B cell (primary cell): Measurements from ENCODE around the gene TRUB1. TPM values are rescaled to one million over a fixed set of nuclear protein-coding genes. Genes with fewer than 3 reads are reported as not detected.

Experiments used
- ATAC-seq: fragments of 200-7000 bp; cut with Tn5 transposase; one replicate; pipeline ENCODE4 v1.10.0; 2021; ENCODE audit warnings: low read depth, mild to moderate bottlenecking, moderate number of reproducible peaks, moderate library complexity
- CTCF ChIA-PET: fragments of 350-600 bp; sonication (Branson Sonifier 250); formaldehyde crosslinking; loops from one replicate; lab custom pipeline; 2021; ENCODE audit warnings: antibody characterized with exemption, inconsistent platforms; lab: Charles Lee
- POLR2A ChIA-PET: fragments of 350-600 bp; sonication (Branson Sonifier 250); formaldehyde crosslinking; loops from one replicate; lab custom pipeline; 2021; ENCODE audit warnings: antibody characterized with exemption; lab: Charles Lee
- DNase-seq: peaks from one replicate; pipeline ENCODE4 v3.0.0; 2013
- H2AFZ ChIP-seq: 2 replicates; pipeline ENCODE4 v1.6.1; 2012; ENCODE audit warnings: mild to moderate bottlenecking, low read depth, low read length; ENCODE audit not compliant: insufficient read depth, poor library complexity, severe bottlenecking
- H3K27ac ChIP-seq, 2 donors: 1 replicate in 1 of 2; 2 replicates in 1 of 2; pipeline ENCODE4 v1.5.1; 2012 to 2013; ENCODE audit warnings: low read length in 2 of 2, mild to moderate bottlenecking in 2 of 2, moderate library complexity in 1 of 2
- H3K27me3 ChIP-seq, 4 experiments: fragments of 200-600 bp in 1 of 4; sonication (generic) in 1 of 4; replicated peaks in 1 of 4; 1 replicate in 2 of 4; 2 replicates in 2 of 4; pipeline versions ENCODE4 v1.6.1 to v1.7.0; 2013 to 2016; ENCODE audit warnings: low read length in 3 of 4, mild to moderate bottlenecking in 2 of 4, mixed read lengths in 1 of 4, moderate library complexity in 1 of 4; ENCODE audit not compliant: insufficient read depth in 4 of 4, control insufficient read depth in 3 of 4; ENCODE audit errors: control extremely low read depth in 1 of 4
- H3K36me3 ChIP-seq, 2 experiments: replicated peaks in 1 of 2; 1 replicate in 1 of 2; 2 replicates in 1 of 2; pipeline versions ENCODE4 v1.6.1 to v1.7.1; 2013; ENCODE audit warnings: low read length in 1 of 2; ENCODE audit not compliant: insufficient read depth in 2 of 2, control insufficient read depth in 1 of 2; ENCODE audit errors: control extremely low read depth in 1 of 2, extremely low read depth in 1 of 2
- H3K4me1 ChIP-seq, 2 donors: fragments of 200-600 bp in 1 of 2; sonication (generic) in 1 of 2; 1 replicate in 1 of 2; 2 replicates in 1 of 2; pipeline versions ENCODE4 v1.5.1 to v1.6.1; 2013 to 2017; ENCODE audit warnings: low read length in 2 of 2; ENCODE audit not compliant: control insufficient read depth in 2 of 2, insufficient read depth in 2 of 2
- H3K4me2 ChIP-seq: replicated peaks from 2 replicates; pipeline ENCODE3; 2012; ENCODE audit warnings: mild to moderate bottlenecking, low read depth, low read length; ENCODE audit not compliant: poor library complexity, severe bottlenecking
- H3K4me3 ChIP-seq, 5 experiments: fragments of 200-600 bp in 1 of 5; sonication (generic) in 1 of 5; 1 replicate in 3 of 5; 2 replicates in 2 of 5; pipeline versions ENCODE4 v1.5.1 to v1.7.0; 2011 to 2016; ENCODE audit warnings: low read length in 4 of 5, mild to moderate bottlenecking in 4 of 5, low read depth in 2 of 5, control low read depth in 1 of 5, moderate library complexity in 1 of 5; ENCODE audit not compliant: insufficient read depth in 1 of 5; ENCODE audit errors: control extremely low read depth in 1 of 5, extremely low read depth in 1 of 5
- H3K79me2 ChIP-seq: fragments of 200-600 bp; sonication (generic); one replicate; pipeline ENCODE4 v1.6.0; 2016; ENCODE audit warnings: low read length; ENCODE audit not compliant: control insufficient read depth, insufficient read depth
- H3K9ac ChIP-seq: fragments of 200-600 bp; sonication (generic); 2 replicates; pipeline ENCODE4 v1.6.1; 2017; ENCODE audit warnings: mild to moderate bottlenecking, low read length, moderate library complexity
- H3K9me3 ChIP-seq, 3 donors: one replicate each; pipeline versions ENCODE4 v1.6.1 to v1.7.1; 2013; ENCODE audit warnings: low read length in 2 of 3; ENCODE audit not compliant: control insufficient read depth in 2 of 3, insufficient read depth in 1 of 3; ENCODE audit errors: control extremely low read depth in 1 of 3
- H4K20me1 ChIP-seq: 2 replicates; pipeline ENCODE4 v1.6.0; 2012; ENCODE audit warnings: mild to moderate bottlenecking, low read length; ENCODE audit not compliant: insufficient read depth, control insufficient read depth, poor library complexity, severe bottlenecking
- H3K27ac Mint-ChIP-seq: one replicate; pipeline ENCODE4 v1.8.0; 2021; ENCODE audit warnings: mixed read lengths
- H3K27me3 Mint-ChIP-seq: one replicate; pipeline ENCODE4 v1.8.0; 2021; ENCODE audit warnings: mixed read lengths
- H3K4me1 Mint-ChIP-seq: one replicate; pipeline ENCODE4 v1.8.0; 2021; ENCODE audit warnings: mixed read lengths
- H3K4me3 Mint-ChIP-seq: one replicate; pipeline ENCODE4 v1.8.0; 2021; ENCODE audit warnings: mixed read lengths
- H3K9me3 Mint-ChIP-seq: one replicate; pipeline ENCODE4 v1.8.0; 2022; ENCODE audit warnings: mixed read lengths; ENCODE audit not compliant: insufficient read depth
- EZH2 ChIP-seq: IDR thresholded peaks from 2 replicates; pipeline ENCODE4 v1.6.1; 2012; ENCODE audit warnings: borderline replicate concordance, low read depth, mild to moderate bottlenecking, moderate library complexity, low read length; ENCODE audit not compliant: insufficient read depth, poor library complexity, severe bottlenecking
- WGBS: methylation state at CpG from one replicate; pipeline ENCODE4 v1.1.5; 2013; ENCODE audit warnings: missing lambda C conversion rate; ENCODE audit not compliant: insufficient coverage; 5-methylcytosine and 5-hydroxymethylcytosine counted together
- intact Hi-C: fragments of 100-400 bp; cut with micrococcal nuclease; formaldehyde crosslinking; loops from one replicate; pipeline ENCODE4 v1.10.0; 2022
- polyA plus RNA-seq: library from polyadenylated mRNA; depleted of rRNA; stranded (reverse); fragments of >200 nt; gene quantifications from 2 replicates; pipeline ENCODE4 v1.2.3, GENCODE V29; 2012
- total RNA-seq, 2 donors: library from RNA; stranded (reverse); fragments of 120-200 nt in 1 of 2; gene quantifications; 1 replicate in 1 of 2; 2 replicates in 1 of 2; pipeline versions ENCODE4 v1.2.3 to v1.2.4, GENCODE V29; 2013 to 2022
- TF ChIP-seq, protein P1 (sequence below): fragments of 200-600 bp; IDR thresholded peaks from one replicate; pipeline ENCODE4 v1.8.0; 2022; ENCODE audit warnings: antibody characterized with exemption, mild to moderate bottlenecking

Gene TRUB1
- total and polyA plus RNA-seq, 2 donors (not counting 1 experiment from before 2014, with no cell fraction given): 6.5 to 15.7 TPM

DNA sequence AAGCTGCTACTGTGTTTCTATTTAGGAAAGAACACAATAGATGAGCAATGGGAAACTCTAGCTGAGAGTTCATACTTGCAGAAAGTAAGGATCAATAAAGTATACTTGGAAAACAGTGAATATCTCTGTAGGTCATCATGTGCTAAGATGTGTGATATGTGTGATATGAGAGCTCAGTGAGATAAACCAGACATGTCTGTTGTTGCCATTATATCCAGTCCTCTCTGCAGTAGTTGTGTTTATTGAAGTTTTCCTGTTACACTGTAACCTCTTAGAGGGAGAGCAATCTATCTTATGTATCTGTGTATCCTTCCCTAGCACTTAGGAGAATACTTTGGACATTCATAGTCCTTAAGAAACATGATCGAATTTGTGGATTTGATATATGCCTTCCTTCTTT lies 19.1 kb downstream of the TRUB1 start:
- ATAC-seq: no peak
- intact Hi-C loops: no loop called here
- H3K4me1 ChIP-seq: no peaks in the 10 kb centered on the region
- H4K20me1 ChIP-seq: no peaks in the 10 kb centered on the region
- no CpG with 5 or more reads among the region's 1 CpG for WGBS
- no peak overlapping the region for H3K27ac Mint-ChIP-seq
- no peaks in the 10 kb centered on the region for H3K9me3 ChIP-seq
- no peak overlapping the region for H3K4me2 ChIP-seq
- no peak overlapping the region for H3K4me3 ChIP-seq
- H3K36me3 ChIP-seq: peaks cover 12 to 14% of the 10 kb centered on the region in 2 experiments
- no peak overlapping the region for H3K9ac ChIP-seq
- CTCF ChIA-PET: no interaction called here
- no peaks in the 10 kb centered on the region for H3K27me3 Mint-ChIP-seq
- no peaks in the 10 kb centered on the region for H3K9me3 Mint-ChIP-seq
- H3K27ac ChIP-seq: no peak overlapping the region
- no peak for TF ChIP-seq EZH2
- TF ChIP-seq, protein P1, sequence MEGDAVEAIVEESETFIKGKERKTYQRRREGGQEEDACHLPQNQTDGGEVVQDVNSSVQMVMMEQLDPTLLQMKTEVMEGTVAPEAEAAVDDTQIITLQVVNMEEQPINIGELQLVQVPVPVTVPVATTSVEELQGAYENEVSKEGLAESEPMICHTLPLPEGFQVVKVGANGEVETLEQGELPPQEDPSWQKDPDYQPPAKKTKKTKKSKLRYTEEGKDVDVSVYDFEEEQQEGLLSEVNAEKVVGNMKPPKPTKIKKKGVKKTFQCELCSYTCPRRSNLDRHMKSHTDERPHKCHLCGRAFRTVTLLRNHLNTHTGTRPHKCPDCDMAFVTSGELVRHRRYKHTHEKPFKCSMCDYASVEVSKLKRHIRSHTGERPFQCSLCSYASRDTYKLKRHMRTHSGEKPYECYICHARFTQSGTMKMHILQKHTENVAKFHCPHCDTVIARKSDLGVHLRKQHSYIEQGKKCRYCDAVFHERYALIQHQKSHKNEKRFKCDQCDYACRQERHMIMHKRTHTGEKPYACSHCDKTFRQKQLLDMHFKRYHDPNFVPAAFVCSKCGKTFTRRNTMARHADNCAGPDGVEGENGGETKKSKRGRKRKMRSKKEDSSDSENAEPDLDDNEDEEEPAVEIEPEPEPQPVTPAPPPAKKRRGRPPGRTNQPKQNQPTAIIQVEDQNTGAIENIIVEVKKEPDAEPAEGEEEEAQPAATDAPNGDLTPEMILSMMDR: no peak
- DNase-seq: no peak
- no peak overlapping the region for H3K4me3 Mint-ChIP-seq
- POLR2A ChIA-PET: no interaction called here
- peaks cover 12% of the 10 kb centered on the region for H3K4me1 Mint-ChIP-seq
- no peak overlapping the region for H2AFZ ChIP-seq
- H3K79me2 ChIP-seq: peaks cover 15% of the 10 kb centered on the region
- no peaks in the 10 kb centered on the region for H3K27me3 ChIP-seq

DNA sequence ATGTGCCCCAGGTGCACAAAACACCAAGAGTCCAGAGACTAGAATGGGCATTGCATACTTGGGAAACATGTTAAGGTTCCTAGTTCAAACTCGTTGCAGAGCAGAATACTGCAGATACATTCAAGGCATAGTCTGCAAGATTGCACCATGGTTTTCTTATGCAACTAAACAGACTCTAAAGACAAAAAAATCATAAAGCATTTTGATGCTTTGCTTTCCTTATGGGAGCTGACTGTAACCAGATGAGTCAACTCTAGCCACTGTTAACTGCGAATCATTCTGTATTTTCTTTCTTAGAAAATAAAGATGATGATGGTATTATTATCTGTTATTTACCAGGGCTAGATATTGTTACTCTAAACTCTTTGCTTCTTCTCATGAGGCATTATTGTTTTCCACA lies 19.7 kb downstream of the TRUB1 start:
- ChIA-PET POLR2A (no interaction called here), CTCF (interaction anchor here (1.0 kb wide), 1 partner anchor 31 kb away, joined by 3 read pairs; no protein-coding TSS in a partner anchor)
- Histone ChIP-seq H3K4me3 (no peak overlapping the region), H3K4me2 (no peak overlapping the region), H2AFZ (no peak overlapping the region), H4K20me1 (no peaks in the 10 kb centered on the region), H3K27ac (no peak overlapping the region), H3K4me1 (no peaks in the 10 kb centered on the region), H3K27me3 (no peaks in the 10 kb centered on the region), H3K36me3 (peaks cover 11 to 17% of the 10 kb centered on the region in 2 experiments), H3K79me2 (peaks cover 15% of the 10 kb centered on the region), H3K9me3 (no peaks in the 10 kb centered on the region), H3K9ac (no peak overlapping the region)
- 100% methylated on average over 1 of the region's 2 CpGs for WGBS
- Mint-ChIP-seq H3K4me1 (peaks cover 9% of the 10 kb centered on the region), H3K27ac (no peak overlapping the region), H3K9me3 (peaks cover under 1% of the 10 kb centered on the region), H3K27me3 (no peaks in the 10 kb centered on the region), H3K4me3 (no peak overlapping the region)
- intact Hi-C loops: no loop called here
- DNase-seq (no peak), ATAC-seq (no peak)
- no peak for TF ChIP-seq EZH2
- TF ChIP-seq, protein P1: no peak
